Stimulated activated CD8-positive, alpha-beta memory T cell treated with anti-CD3 and anti-CD28 coated beads, Interleukin-15, amount 100 ng/mL, for 4 hours (primary cell): ENCODE data around the gene ZPBP2.
A peak's percentile ranks its signal among the peaks of the same experiment; 100 is the strongest.

Source experiments
- DNase-seq, 2 donors: peaks; one replicate each; pipeline ENCODE4 v3.0.0-alpha.2; 2020; ENCODE audit warnings: low read depth in 2 of 2

ZPBP2 gene

GRCh38 chr17:39908789-39909352 lies 40.9 kb downstream of the ZPBP2 start:
- DNase-seq, result no peak

DNA sequence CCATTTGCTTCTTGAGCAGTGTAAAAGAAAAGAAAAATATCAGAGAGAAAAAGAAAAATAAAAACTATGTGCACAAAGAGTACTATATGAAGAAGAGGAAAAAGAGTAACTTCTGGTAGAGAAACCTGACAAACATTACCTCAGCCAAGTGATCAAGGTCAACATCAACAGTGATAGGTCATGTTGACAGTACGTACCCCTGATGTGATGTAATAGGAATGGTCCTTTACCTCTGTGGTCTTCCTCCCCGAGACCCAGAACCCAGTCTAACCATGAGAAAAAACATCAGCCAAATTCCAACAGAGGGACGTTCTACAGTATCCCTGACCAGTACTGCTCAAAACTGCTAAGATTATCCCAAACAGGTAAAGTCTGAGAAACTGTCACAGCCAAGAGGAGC lies 46.0 kb downstream of the ZPBP2 start:
- DNase-seq, result no peak

- DNase-seq, result no peak
These were observed 47.6 kb downstream of the ZPBP2 start for GRCh38 chr17:39915559-39915958.

DNA sequence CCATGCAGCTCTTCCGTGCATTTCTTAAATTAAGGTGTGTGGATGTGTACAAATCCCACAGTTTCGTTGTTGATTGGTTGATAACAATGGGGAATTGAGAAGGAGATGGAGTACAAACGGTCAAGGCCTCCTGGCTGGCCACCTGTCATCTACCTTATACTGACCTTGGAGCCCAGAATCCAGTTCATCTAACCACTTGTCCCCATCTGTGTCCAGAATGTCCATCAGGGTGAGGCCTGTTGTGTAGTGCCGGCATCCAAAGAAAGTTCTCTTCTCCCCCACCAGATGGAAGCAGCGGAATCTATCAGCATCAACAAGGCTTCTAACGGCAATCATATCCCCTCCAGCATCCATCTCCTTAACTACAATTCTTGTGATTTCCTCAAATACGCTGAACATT lies 48.9 kb downstream of the ZPBP2 start:
- DNase-seq, result no peak

DNA sequence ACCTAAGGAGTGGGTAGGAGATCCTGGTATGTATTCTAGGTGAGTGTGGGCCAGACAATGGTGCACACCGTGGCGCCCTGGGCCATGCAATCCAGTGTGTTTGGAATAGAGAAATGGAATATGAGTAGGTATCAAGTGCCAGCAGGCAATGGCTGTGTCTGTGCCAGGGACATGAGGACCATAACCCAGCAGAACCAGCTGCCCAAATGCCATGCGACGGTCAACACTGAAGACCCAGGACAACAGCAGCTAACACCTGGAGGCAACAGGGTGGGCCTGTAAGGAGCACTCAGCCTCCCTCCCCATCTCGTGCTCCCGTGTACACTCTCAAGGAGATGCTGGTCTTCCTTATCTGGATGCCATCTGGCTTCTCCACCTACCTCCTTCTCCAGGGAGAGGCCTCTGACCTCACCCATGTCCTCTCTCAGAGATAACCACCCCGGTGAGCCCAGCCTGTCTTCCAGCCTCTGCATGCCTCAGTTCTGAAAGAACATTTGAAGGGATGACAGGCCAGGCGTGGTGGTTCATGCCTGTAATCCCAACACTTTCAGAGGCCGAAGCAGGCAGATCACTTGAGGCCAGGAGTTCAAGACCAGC lies 51.2 kb downstream of the ZPBP2 start:
- DNase-seq, result no peak

- DNase-seq, result peak; percentile 34 to 44
These were observed 52.5 kb downstream of the ZPBP2 start for GRCh38 chr17:39920218-39921210.

DNA sequence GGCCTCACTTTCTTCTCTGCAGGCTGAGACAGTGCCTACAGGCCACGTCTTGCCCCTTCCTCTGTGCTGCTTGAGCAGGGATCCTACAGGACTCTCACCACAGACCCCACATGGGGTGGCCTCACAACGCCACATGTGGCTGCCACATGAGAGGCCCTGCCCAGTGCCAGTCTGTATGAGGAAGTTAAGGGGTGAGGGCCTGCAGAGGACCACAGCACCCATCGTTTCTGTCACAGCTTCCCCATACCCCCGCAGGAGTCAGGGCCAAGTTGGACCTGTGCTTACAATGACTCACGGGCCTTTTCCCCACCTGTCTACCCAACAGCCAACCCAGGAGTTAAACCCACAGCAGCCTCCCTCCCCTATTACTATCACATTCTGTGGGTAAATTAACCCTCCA lies 53.3 kb downstream of the ZPBP2 start:
- no peak for DNase-seq

DNA sequence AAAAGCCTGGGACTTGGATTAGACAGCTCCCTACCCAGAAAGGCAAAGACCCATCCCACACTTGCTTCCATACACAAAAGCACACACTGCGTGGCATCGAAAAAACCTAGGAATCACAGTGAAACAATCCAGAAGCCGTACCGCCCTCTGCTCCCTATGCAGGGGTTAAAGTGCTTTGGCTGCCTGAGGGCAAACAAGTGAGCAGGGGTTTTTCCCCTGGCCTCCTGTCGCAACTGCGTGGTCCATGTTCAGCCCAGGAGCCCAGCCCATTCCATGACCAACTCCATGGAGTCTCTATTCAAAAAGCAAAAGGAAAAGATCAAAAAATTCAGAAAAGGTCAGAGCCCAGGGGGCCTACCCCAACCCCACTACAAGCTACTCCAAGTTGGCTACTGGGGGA lies 54.0 kb downstream of the ZPBP2 start:
- no peak for DNase-seq

- DNase-seq, result no peak
These were observed 55.2 kb downstream of the ZPBP2 start for GRCh38 chr17:39923230-39923629.

- DNase-seq, result no peak
These were observed 56.1 kb downstream of the ZPBP2 start for GRCh38 chr17:39923836-39924690.

DNA sequence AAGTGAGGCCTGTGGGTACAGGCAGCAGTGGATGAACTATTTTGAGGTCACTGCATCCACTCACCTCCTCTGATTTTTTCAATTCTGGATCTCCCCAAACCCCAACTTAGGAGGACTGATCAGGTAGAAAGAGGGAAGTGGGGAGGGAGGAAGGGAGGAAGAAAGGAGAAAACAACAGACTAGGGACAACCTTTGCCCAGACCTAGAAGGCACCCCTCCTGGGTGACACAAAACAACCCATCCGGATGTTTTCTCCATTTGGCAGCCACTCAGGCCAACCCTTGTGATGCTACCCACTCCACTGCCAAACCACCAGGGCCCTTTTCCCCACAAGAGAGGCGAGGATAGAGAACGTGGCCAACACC lies 56.7 kb downstream of the ZPBP2 start:
- DNase-seq, result no peak

- DNase-seq, result no peak
These were observed 57.5 kb downstream of the ZPBP2 start for GRCh38 chr17:39925282-39926134.

GRCh38 chr17:39926135-39926587 lies 58.2 kb downstream of the ZPBP2 start:
- no peak for DNase-seq

- DNase-seq, result peak; percentile 26 to 34
These were observed 58.6 kb downstream of the ZPBP2 start for GRCh38 chr17:39926588-39927100.
